Bronchus fibroblast of lung (primary cell): ENCODE measurements around the gene PRAMEF8. TPM values are rescaled to one million over a fixed set of nuclear protein-coding genes. Genes with fewer than 3 reads are reported as not detected.

Experiments
- total RNA-seq: library from RNA; depleted of rRNA; stranded (reverse); fragments of >200 nt; gene quantifications from 2 replicates; pipeline ENCODE4 v1.2.3, GENCODE V29; 2015

The PRAMEF8 gene
- not detected in 2 replicates for total RNA-seq

GRCh38 chr1:13285037-13285436 lies at the start of gene PRAMEF8:
Gene PRAMEF8, minus strand, starts transcription at chr1:13285137. Its CDS starts 1,046 bp downstream, at chr1:13284091.

GRCh38 chr1:13315281-13315680 lies 30.3 kb upstream of the PRAMEF8 start, which contains the start of gene PRAMEF15:
Gene PRAMEF15, plus strand, starts transcription at chr1:13315581. Its CDS starts 2,827 bp downstream, at chr1:13318408.

GRCh38 chr1:13303239-13303638 lies 18.3 kb upstream of the PRAMEF8 start, which contains the start of gene PRAMEF33:
Gene PRAMEF33, plus strand, starts transcription at chr1:13303539. Its CDS starts 2,416 bp downstream, at chr1:13305955.

GRCh38 chr1:13253898-13254297 lies 31.0 kb downstream of the PRAMEF8 start, which contains the start of gene PRAMEF5:
Gene PRAMEF5, plus strand, starts transcription at chr1:13254198. Its CDS starts 5,071 bp downstream, at chr1:13259269.

Other genes with a start within 250 kb of the PRAMEF8 start
- not detected in 2 replicates for gene PRAMEF27, start 228.6 kb downstream of the PRAMEF8 start, total RNA-seq
- gene HNRNPCL3, start 224.4 kb downstream of the PRAMEF8 start, total RNA-seq, result not detected in 2 replicates
- gene PRAMEF25, start 214.4 kb downstream of the PRAMEF8 start, total RNA-seq, result not detected in 2 replicates
- not detected in 2 replicates for gene HNRNPCL2, start 168.3 kb downstream of the PRAMEF8 start, total RNA-seq
- not detected in 2 replicates for gene PRAMEF26, start 129.1 kb downstream of the PRAMEF8 start, total RNA-seq
- gene HNRNPCL4, start 119.5 kb downstream of the PRAMEF8 start, total RNA-seq, result not detected in 2 replicates
- gene PRAMEF9, start 113.3 kb downstream of the PRAMEF8 start, total RNA-seq, result not detected in 2 replicates
- gene PRAMEF13, start 83.7 kb downstream of the PRAMEF8 start, total RNA-seq, result not detected in 2 replicates
- not detected in 2 replicates for gene PRAMEF18, start 59.0 kb downstream of the PRAMEF8 start, total RNA-seq
- gene PRAMEF5, start 30.9 kb downstream of the PRAMEF8 start, total RNA-seq, result not detected in 2 replicates
- not detected in 2 replicates for gene PRAMEF33, start 18.4 kb upstream of the PRAMEF8 start, total RNA-seq
- not detected in 2 replicates for gene PRAMEF15, start 30.4 kb upstream of the PRAMEF8 start, total RNA-seq
- not detected in 2 replicates for gene PRAMEF14, start 62.0 kb upstream of the PRAMEF8 start, total RNA-seq
- not detected in 2 replicates for gene PRAMEF19, start 86.8 kb upstream of the PRAMEF8 start, total RNA-seq
- not detected in 2 replicates for gene PRAMEF17, start 104.5 kb upstream of the PRAMEF8 start, total RNA-seq
- gene PRAMEF20, start 125.3 kb upstream of the PRAMEF8 start, total RNA-seq, result not detected in 2 replicates
- not detected in 2 replicates for gene LRRC38, start 228.9 kb upstream of the PRAMEF8 start, total RNA-seq